A172 (cell line): Measurements from ENCODE around the gene RPS19BP1. TPM values are rescaled to one million over a fixed set of nuclear protein-coding genes. Genes with fewer than 3 reads are reported as not detected.

Experiments
- DNase-seq: peaks from one replicate; pipeline ENCODE4 v3.0.0-alpha.2; 2015; ENCODE audit warnings: low spot score
- total RNA-seq: library from RNA; depleted of rRNA; stranded (reverse); fragments of >200 nt; shearing (Covaris generic); gene quantifications from 2 replicates; pipeline ENCODE4 v1.2.3, GENCODE V29; 2014; rRNA removed

RPS19BP1 gene, protein sequence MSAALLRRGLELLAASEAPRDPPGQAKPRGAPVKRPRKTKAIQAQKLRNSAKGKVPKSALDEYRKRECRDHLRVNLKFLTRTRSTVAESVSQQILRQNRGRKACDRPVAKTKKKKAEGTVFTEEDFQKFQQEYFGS
- 81.4 and 87.3 TPM in 2 replicates for total RNA-seq

DNA sequence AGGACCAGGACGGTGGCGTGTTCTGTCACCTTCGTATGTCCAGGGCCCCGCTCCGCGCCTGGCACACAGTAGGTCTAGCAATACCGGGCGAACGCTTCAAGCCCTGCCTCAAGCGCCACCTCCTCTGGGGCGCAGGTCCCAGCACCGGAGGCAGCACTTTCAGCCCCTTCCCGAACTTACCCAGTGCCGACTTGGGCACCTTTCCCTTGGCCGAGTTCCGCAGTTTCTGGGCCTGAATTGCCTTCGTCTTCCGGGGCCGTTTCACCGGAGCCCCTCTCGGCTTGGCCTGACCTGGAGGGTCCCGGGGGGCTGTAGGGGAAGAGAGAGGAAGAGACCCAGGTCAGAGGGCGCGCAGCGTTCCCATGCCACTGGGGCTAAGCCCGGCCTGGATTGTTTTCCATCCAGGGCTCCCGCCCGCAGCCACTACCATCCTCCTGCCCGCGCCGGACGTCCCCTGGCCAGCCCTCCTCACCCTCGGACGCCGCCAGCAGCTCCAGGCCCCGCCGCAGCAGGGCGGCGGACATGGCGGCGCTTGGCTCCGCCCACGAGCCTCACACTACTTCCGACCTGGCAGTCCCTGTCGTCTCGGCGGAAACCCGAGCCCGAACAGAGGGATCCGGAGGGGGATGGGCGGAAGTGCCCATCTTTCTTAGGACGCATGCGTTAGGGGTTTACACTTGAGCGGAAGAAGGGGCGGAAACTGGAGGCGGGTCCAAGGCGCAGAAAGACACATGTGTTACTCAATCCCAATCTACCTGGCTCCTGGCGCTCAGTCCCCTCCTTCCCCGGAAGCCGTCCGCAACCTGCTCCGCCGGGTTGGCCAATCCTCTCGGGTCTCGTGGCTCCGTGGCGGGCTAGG lies at the start of gene RPS19BP1:
RPS19BP1 (minus strand) TSS at position 534 of the 859 bp plus-strand sequence; CDS start at position 524, 10 bp downstream.
- peak; percentile 98 for DNase-seq

DNA sequence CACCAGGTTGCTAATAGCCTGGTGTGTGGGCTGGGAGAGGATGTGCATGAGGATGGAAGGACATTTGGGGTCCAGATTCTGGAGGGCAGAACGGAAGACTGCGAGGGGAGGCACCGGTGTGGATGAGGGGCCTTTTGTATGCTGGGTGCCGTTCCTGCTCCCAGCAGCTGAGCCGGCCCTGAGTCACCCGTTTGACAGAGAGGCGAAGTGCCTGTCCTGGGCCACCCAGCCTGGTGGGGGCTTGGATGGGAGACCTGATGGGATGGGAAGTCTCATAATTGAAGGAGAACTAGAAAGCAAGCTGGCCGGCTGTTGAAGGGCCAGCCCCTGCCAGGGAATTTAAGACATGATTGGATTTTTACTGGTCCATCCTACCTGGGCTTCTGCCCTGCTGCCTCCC lies 48.8 kb upstream of the RPS19BP1 start:
- DNase-seq: no peak

DNA sequence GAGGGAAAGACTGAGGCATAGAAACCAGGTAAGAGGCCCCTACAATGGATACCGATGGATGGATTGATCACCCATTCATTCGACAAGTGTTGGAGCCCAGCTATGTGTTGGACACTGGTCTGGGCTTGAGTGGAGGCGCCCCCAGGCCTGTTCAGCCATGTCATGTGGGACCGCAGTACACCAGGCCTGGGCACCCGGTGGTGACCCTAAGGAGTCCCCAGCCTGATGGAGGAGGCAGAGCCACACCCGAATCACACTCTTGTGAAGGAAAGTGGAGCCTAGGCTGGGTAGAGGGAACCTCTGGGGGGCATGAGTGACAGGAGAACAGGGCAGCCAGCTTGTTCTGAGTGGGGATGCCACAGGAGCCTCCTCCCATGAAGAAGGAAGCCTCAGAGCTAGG lies 48.2 kb upstream of the RPS19BP1 start:
- DNase-seq: no peak

DNA sequence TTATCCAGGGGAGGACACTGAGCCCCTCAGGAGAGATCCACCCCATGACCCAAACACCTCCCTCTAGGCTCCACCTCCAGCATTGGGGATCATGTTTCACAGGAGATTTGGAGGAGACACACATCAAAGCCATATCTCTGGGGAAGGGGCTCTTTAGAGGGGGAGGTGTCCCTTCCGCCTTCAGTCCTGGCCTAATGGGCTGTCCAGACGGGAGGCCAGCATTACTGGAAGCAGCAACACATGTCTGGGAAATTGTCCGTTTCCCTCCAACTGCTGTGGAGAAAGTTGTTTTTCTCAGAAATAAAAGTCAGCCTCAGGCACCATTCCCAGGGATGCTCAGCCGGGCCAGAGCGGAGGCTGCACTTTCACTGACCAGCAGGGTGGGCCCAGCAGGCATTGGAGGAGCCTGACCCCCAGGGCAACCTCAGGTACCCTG lies 47.5 kb upstream of the RPS19BP1 start:
- no peak for DNase-seq

DNA sequence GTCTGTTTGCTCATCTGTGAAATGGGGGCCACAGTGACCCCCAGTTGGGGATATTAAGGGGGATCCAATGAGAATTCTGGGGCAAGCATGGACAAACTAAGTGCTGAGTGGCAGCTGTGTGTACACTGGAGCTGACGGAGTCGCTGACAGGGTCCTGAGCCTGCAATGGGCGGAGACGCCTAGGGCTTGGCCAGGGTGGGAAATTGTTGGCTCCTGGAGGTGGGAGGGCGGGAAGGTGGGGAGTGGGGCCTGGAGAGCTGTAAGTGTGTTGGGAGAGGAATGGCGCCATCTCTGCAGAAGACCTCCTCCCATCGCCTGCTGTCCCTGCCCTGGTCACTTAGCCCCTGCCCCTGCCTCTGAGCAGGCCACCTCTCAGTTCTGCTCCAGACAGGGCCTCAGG lies 45.4 kb upstream of the RPS19BP1 start:
- DNase-seq: no peak

DNA sequence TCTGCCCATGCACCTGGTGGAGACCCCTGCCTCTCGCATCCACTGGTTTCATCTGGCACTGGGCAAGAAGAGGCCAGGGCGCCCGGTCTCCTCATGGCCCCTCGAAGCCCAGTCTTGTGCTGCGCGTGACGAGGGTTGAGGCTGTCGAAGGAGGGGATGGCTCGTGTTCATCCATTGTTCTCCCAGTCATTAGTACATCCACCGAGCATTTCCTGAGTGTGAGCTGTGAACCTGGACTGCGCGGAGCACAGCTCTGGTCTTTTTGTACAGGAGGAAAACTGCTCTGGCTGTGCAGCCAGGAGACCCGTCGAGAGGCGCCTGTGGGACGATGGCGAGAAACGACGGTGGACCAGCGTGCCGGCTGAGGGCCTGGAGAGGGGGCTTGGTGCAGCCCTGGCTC lies 44.8 kb upstream of the RPS19BP1 start:
- no peak for DNase-seq

DNA sequence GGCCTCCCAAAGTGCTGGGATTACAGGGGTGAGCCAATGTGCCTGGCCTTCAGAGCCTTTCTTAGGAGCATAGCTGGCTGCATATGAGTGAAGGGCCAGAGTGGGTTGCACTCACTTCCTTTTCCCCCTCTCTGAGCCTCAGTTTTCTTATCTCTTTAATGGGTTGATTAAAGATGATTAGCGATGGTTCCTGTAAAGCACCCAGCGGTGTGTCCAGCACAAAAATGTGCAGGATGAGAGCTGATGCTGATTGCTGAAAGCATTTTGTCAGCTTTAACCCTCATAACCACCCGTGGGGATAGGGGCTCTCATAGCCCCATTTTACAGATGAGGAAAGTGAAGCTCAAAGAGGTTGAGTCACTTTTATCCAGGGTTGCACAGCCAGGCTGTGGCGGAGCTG lies 43.5 kb upstream of the RPS19BP1 start:
- no peak for DNase-seq

DNA sequence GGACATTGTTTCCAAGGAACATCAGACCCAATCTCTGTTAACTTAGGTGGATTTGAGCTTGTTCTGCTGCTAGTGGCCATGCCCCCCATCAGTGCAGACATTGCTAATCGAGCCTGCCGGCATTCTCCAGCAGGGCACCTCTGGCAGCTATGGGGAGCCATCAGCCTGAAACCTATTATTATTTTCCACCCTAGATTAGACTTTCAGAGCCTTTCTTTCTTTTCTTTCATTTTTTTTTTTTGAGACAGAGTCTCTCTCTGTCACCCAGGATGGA lies 42.9 kb upstream of the RPS19BP1 start:
- no peak for DNase-seq

DNA sequence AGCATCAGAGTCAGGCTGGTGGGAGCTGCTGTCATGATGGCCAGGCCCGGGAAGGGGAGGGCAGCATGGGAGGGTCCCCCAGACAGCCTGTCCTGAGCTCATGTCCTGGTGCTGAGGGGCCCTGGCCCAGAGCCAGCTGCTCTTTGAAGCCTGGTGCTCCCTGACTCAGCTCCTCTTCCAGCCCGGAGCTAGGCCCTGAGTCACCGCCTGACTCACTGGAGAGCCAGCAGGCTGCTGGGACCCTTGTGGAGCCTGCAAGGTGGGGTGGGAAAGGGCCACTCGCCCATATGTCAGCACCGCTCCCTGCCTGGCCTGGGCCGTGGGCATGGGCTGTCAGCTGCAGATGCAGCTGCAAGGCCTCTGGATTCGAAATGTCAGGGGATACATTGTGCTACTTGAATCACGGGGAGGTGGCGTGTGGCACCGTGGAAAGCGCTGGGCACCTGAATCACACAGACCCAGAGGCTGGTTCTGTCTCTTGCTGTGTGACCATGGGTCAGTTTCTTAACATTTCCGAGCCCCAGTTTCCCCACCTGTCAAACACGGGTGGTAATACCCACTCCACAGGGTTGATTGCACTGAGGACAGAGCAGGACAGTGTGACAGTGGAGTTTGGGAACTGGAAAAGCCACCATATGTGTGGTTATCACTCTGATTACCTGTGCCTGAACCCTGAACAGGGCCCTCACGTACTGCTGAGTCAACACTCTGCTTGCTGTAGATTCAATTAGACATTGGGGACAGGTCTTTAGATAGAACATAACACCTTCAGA lies 42.4 kb upstream of the RPS19BP1 start:
- peak; percentile 74 for DNase-seq

DNA sequence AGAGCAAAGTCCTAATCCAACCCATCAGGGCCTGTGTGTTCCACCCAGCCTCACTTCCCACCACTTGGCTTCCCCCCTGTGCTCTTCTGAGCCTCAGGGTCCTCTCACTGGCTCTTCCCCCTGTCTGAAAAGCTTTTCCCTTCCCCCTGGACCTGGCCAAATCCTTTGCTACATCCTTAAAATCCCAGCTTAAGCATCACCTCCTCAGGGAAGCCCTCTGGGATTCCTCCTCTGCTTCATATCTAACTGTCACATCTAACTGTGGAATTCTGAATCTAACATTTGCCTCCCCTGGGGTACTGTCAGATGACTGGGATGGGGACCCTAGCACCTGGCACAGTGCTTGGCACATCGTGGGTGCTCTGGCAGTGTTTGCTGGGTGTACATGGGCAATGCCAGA lies 39.0 kb upstream of the RPS19BP1 start:
- DNase-seq: no peak

DNA sequence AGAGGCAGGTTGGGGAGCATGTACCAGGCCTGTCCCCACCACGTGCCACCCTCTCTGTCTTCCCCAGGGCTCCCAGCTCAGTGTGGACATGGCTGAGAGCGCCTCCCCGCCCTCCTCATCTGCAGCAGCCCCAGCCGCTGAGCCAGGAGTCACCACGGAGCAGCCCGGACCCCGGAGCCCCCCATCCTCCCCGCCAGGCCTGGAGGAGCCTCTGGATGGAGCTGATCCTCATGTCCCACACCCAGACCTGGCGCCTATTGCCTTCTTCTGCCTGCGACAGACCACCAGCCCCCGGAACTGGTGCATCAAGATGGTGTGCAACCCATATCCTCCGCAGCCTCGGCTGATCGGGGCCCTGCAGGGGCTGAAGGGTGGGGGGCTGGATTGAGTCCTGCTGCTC lies 38.1 kb upstream of the RPS19BP1 start, which contains the start of gene CACNA1I:
CACNA1I (plus strand) TSS at position 89 of the 400 bp plus-strand sequence; CDS start at position 89, 0 bp downstream.
- DNase-seq: no peak

DNA sequence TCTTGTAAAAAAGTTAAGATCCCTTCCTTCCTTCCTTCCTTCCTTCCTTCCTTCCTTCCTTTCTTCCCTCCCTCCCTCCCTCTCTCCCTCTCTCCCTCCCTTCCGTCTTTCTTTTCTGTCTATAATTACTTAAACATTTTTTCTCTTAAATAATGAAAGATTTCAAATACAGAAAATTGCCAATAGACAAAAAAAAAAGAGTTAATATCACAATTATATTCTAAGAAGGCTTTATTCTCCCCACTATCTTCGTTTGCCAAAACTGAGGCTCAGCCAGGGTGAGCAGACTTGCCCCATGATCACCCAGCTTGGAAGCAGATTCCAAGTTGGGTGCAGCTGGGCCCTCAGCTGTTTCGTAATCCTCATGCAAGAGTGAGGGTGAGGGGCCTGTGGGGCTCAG lies 37.7 kb upstream of the RPS19BP1 start:
- DNase-seq: no peak

DNA sequence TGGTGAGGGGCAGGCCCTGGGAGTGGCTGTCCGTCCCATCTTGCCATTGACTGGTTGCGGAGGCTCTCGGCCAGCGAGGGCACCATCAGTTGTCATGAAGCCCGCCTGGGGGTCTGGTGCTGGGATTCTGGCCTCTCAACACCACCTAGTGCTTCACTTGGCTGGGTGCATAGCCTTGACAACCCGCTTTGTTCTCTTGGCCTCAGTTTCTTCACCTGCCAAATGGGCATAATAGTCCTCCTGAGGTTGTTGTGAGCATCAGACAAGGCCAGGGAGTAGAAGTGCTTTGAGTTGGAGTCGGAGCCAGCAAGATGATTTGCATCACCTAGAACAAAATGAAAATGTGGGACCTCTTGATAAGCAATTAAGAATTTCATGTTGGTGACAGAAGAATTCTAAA lies 36.5 kb upstream of the RPS19BP1 start:
- DNase-seq: no peak

DNA sequence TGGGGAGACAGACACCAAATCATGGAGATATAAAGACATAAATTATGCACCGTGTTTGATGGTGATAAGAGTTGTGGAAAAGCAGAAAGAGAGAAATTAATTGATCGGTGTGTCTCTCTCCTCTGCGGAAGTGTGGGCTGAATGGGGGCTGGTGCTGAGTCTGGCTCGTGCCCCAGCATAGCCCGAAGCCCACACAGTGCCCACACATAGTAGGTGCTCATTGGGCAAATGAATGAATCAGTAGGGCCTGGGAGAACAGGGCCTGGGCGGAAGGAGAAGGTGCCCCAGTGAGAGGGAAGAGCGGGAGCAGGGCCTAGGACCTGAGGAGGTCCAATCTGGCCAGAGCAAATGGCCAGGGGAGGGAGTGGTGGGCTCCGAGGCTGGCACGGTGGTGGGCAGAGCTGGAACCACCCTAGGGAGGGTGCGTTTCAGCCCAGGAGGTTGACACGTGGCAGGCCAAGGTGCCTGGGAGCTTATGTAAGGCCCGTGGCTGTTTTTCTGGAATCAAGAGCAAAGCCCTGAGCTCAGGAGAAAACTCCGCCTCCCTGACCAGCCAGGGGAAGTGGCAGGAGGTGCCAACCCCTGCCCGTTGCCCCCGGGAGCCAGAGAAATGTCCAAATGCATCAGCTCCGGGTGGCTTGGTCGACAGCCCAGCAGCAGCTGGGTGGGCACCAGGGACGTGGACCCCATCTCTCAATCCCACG lies 35.9 kb upstream of the RPS19BP1 start:
- no peak for DNase-seq

DNA sequence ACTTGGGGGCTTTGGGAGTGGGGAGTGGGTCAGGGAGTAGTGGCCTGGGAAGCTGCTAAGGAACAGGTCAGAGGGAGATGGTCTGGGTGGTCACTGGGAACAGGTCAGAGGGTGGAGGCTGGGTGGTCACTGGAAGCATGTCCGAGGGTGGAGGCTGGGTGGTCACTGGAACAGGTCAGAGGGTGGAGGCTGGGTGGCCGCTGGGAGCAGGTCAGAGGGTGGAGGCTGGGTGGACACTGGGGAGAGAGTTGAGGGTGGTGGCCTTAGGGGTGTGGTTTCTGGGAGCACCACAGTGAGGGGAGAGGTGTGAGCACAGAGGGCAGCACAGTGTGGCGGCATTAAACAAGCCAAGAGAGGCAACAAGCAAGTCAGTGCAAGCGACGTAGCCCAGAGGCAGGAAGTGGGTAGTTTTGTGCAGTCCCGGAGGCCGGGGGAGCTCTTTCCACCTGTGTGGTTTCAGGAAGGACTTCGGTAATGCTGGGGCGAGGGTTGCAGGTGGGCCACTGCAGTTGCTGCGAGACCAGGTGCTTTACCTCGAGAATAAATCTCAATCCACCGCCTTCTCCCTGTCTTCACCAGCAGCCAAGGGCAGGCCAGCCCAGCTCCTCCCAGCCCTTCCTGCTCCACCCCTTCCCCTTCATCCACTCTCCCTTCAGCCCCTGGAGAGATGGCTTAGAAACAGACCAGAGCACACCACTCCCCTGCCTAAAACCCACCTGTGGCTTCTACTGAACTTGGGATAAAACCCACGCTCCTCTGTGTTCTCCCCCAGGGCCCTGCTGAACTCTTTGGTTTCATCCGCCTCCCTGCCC lies 34.8 kb upstream of the RPS19BP1 start:
- no peak for DNase-seq

DNA sequence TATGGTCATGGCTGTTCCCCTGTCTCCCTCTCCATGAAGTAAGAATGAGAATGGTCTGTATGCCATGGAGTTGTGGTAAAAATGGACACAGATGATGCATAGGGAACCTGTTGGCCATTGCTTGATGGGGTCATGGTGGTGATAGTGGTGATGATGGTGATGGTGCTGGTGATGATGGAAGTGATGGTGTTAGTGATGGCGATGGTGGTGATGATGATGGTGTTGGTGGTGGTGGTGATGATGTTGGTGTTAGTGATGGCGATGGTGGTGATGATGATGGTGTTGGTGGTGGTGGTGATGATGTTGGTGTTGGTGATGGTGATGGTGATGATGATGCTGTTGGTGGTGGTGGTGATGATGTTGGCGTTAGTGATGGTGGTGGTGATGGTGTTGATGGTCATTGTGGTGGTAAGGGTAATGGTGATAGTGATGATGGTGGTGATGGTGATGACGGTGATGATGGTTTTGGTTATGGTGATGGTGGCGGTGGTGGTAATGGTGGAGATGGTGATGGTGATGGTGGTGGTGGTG lies 32.9 kb upstream of the RPS19BP1 start:
- no peak for DNase-seq

DNA sequence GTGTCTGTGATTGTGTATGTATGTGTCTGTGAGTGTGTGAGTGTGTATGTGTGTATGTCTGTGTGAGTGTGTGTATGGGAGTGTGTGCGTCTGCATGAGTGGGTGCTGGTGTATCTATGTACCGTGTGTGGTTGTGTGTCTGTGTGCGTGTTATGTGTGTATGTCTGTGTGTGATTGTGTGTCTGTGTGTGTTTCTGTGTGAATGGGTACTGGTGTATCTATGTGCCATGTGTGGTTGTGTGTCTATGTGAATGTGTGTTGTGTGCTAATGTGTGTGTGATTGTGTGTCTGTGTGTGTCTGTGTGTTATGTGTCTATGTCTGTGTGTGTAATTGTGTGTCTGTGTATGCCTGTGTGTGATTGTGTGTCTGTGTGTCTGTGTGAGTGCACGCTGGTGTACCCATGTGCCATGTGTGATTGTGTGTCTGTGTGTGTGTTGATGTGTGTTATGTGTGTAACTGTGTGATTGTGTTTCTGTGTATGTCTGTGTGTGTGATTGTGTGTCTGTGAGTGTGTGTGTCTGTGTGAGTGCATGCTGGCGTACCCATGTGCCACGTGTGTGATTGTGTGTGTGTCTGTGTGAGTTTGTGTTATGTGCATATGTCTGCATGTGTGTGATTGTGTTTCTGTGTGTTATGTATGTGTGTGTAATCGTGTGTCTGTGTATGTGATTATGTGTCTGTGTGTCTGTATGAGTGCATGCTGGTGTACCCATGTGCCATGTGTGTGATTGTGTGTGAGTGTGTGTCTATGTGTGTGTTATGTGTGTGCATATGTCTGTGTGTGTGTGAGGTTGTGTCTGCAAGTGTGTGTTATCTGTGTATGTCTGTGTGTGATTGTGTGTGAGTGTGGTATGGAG lies 31.3 kb upstream of the RPS19BP1 start:
- no peak for DNase-seq

DNA sequence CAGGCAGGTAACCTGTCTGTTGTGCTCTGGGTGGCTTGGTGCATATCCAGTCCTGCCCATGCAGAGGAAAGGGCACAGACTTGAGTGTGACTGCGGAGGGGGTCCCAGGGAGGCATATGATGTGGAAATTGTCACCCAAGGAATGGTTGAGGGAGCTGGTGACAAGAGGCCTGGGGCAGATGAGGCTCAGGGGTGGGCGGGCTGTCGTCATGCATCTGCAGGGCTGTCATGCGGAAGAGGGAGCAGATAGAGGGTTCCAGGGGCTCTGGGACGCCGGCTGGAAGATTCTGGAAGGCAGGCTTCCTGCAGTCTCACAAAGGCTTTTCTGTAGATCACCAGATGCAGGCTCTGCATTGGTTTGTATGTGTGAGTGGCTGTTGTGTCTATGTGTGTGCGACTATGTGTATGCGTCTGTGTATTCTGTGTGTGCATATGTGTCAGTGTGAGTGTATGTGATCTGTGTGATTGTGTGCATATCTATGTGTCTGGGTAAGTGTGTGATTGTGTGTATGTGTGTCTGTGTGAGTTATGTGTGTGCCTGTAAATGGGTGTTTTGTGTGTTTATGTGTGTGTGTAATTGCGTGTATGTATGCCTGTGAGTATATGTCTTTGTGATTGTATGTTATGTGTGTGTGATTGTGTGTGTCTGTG lies 30.4 kb upstream of the RPS19BP1 start:
- DNase-seq: no peak

DNA sequence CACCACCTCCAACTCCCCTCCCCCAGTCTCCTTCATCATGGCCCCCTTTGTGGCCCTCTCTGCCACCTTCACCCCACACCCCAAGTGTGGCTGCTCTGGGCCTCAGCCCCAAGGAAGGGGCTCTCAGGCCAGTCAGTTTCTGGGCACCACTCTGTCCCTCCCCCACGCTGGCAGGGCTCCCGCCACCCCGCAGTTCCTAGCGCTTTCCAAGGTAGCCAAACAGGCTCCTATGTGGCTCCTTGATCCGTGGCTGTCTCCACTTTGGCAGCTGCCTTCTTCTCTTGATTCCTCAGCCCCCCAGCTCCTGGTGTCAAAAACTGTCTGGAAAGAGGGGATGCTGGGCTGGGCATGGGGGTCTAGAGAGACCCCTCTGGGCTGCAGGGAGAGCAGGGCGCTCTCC lies 27.6 kb upstream of the RPS19BP1 start:
- no peak for DNase-seq
